ENCODE results near the gene CXCL16. TPM values are rescaled to one million over a fixed set of nuclear protein-coding genes. Genes with fewer than 3 reads are reported as not detected.
"Not testable (repeated sequence)": the region's sequence is repeated elsewhere in the genome, so short reads cannot be mapped to it uniquely, and the experiment has no call there.

CXCL16 gene
- total RNA-seq, 1 donor from 2014 or later: not detected

- Mint-ChIP-seq H3K4me3 (ENCODE audit: unreplicated experiment) (no peak overlapping the region), H3K27me3 (ENCODE audit: unreplicated experiment) (peaks cover 2% of the 10 kb centered on the region), H3K9me3 (ENCODE audit: unreplicated experiment) (no peaks in the 10 kb centered on the region), H3K4me1 (ENCODE audit: low read depth, unreplicated experiment) (no peaks in the 10 kb centered on the region), H3K27ac (ENCODE audit: unreplicated experiment) (no peak overlapping the region), H3K36me3 (ENCODE audit: unreplicated experiment) (no peaks in the 10 kb centered on the region)
- no peak for TF ChIP-seq CTCF (IDR thresholded peaks at IDR 0.05; ENCODE audit: partially characterized antibody, unreplicated experiment)
- DNase-seq: no peak
Observed at GRCh38 chr17:4696437-4696805, 43.3 kb downstream of the CXCL16 start.

DNA sequence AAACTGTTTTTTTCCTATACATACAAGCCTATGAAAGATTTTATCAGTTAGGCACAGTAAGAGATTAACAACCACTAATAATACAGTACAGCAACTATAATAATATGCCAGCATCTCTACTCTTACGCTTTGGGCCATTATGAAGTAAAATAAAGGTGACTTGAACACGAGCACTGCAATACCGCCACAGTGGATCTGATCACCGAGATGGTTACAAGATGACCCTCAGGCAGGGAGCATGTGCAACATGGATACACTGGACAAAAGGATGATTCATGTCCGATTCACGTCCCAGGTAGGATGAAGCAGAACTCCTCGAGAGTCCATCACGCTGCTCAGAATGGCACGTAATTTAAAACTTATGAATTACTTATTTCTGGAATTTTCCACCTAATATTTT lies 46.3 kb downstream of the CXCL16 start:
- Mint-ChIP-seq H3K27me3 (ENCODE audit: unreplicated experiment) (peaks cover 4% of the 10 kb centered on the region), H3K4me1 (ENCODE audit: low read depth, unreplicated experiment) (no peaks in the 10 kb centered on the region), H3K27ac (ENCODE audit: unreplicated experiment) (no peak overlapping the region), H3K4me3 (ENCODE audit: unreplicated experiment) (no peak overlapping the region), H3K9me3 (ENCODE audit: unreplicated experiment) (no peaks in the 10 kb centered on the region), H3K36me3 (ENCODE audit: unreplicated experiment) (peaks cover 10% of the 10 kb centered on the region)
- no peak for TF ChIP-seq CTCF (IDR thresholded peaks at IDR 0.05; ENCODE audit: partially characterized antibody, unreplicated experiment)
- DNase-seq: no peak

GRCh38 chr17:4691686-4692085 lies 48.0 kb downstream of the CXCL16 start:
- Mint-ChIP-seq H3K36me3 (ENCODE audit: unreplicated experiment) (peaks cover 18% of the 10 kb centered on the region), H3K9me3 (ENCODE audit: unreplicated experiment) (peaks cover 2% of the 10 kb centered on the region), H3K27ac (ENCODE audit: unreplicated experiment) (no peak overlapping the region), H3K27me3 (ENCODE audit: unreplicated experiment) (peaks cover 2% of the 10 kb centered on the region), H3K4me1 (ENCODE audit: low read depth, unreplicated experiment) (peaks cover 3% of the 10 kb centered on the region), H3K4me3 (ENCODE audit: unreplicated experiment) (no peak overlapping the region)
- DNase-seq: no peak
- no peak for TF ChIP-seq CTCF (IDR thresholded peaks at IDR 0.05; ENCODE audit: partially characterized antibody, unreplicated experiment)

GRCh38 chr17:4690745-4691144 lies 49.0 kb downstream of the CXCL16 start:
- Mint-ChIP-seq H3K36me3 (ENCODE audit: unreplicated experiment) (peaks cover 18% of the 10 kb centered on the region), H3K4me3 (ENCODE audit: unreplicated experiment) (no peak overlapping the region), H3K9me3 (ENCODE audit: unreplicated experiment) (peaks cover 2% of the 10 kb centered on the region), H3K27ac (ENCODE audit: unreplicated experiment) (no peak overlapping the region), H3K4me1 (ENCODE audit: low read depth, unreplicated experiment) (peaks cover 3% of the 10 kb centered on the region), H3K27me3 (ENCODE audit: unreplicated experiment) (peaks cover 2% of the 10 kb centered on the region)
- DNase-seq: no peak
- no peak for TF ChIP-seq CTCF (IDR thresholded peaks at IDR 0.05; ENCODE audit: partially characterized antibody, unreplicated experiment)

DNA sequence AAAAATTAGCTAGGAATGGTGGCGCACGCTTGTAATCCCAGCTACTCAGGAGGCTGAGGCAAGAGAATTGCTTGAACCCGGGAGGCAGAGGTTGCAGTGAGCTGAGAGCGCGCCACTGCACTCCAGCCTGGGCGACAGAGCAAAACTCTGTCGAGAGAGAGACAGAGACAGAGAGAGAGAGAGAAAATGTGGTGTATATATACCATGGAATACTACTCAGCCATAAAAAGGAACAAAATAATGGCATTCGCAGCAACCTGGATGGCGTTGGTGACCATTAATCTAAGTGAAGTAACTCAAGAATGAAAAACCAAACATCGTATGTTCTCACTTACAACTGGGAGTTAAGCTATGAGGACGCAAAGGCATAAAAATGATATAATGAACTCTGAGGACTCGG lies 49.9 kb downstream of the CXCL16 start:
- H3K27me3 Mint-ChIP-seq (ENCODE audit: unreplicated experiment); H3K27ac Mint-ChIP-seq (ENCODE audit: unreplicated experiment); H3K4me3 Mint-ChIP-seq (ENCODE audit: unreplicated experiment); DNase-seq; H3K9me3 Mint-ChIP-seq (ENCODE audit: unreplicated experiment); H3K4me1 Mint-ChIP-seq (ENCODE audit: low read depth, unreplicated experiment): not testable (repeated sequence)
- H3K36me3 Mint-ChIP-seq (ENCODE audit: unreplicated experiment): peaks cover 18% of the 10 kb centered on the region

DNA sequence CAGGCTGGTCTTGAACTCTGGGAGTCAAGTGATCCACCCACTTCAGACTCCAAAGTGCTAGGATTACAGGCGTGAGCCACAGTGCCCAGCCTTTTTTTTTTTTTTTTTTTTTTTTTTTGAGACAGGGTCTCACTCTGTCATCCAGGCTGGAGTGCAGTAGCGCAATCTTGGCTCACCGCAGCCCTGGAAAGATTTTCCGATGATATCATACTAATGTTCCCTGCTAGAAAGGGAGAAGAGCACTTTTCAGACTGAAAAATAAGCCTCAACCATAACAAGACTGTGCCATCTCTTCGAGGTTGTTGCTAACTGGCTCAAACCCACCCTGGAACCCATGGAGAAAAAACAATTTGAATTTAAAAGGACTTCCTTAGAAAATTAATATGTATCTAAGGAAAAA lies 56.0 kb downstream of the CXCL16 start:
- H3K27me3 Mint-ChIP-seq (ENCODE audit: unreplicated experiment); H3K9me3 Mint-ChIP-seq (ENCODE audit: unreplicated experiment); DNase-seq; H3K4me3 Mint-ChIP-seq (ENCODE audit: unreplicated experiment); H3K27ac Mint-ChIP-seq (ENCODE audit: unreplicated experiment); H3K4me1 Mint-ChIP-seq (ENCODE audit: low read depth, unreplicated experiment): not testable (repeated sequence)
- peaks cover 11% of the 10 kb centered on the region for H3K36me3 Mint-ChIP-seq (ENCODE audit: unreplicated experiment)

Other genes starting within 250 kb of the CXCL16 start
- 73.0 TPM for gene SPNS2, start 241.0 kb downstream of the CXCL16 start, total RNA-seq (ENCODE audit: unreplicated experiment)
- 44.8 TPM for gene MYBBP1A, start 184.5 kb downstream of the CXCL16 start, total RNA-seq (ENCODE audit: unreplicated experiment)
- not detected for gene GGT6, start 179.4 kb downstream of the CXCL16 start, total RNA-seq (ENCODE audit: unreplicated experiment)
- gene SMTNL2, start 155.4 kb downstream of the CXCL16 start, total RNA-seq (ENCODE audit: unreplicated experiment): 22.0 TPM
- not detected for gene ALOX15, start 98.2 kb downstream of the CXCL16 start, total RNA-seq (ENCODE audit: unreplicated experiment)
- gene PELP1, start 35.8 kb downstream of the CXCL16 start, total RNA-seq (ENCODE audit: unreplicated experiment): 63.7 TPM
- gene ARRB2, start 29.3 kb downstream of the CXCL16 start, total RNA-seq (ENCODE audit: unreplicated experiment): 106 TPM
- 12.5 TPM for gene MED11, start 8.5 kb downstream of the CXCL16 start, total RNA-seq (ENCODE audit: unreplicated experiment)
- not detected for gene ZMYND15, start 95 bp downstream of the CXCL16 start, total RNA-seq (ENCODE audit: unreplicated experiment)
- not detected for gene TM4SF5, start 32.0 kb upstream of the CXCL16 start, total RNA-seq (ENCODE audit: unreplicated experiment)
- 2.5 TPM for gene VMO1, start 46.4 kb upstream of the CXCL16 start, total RNA-seq (ENCODE audit: unreplicated experiment)
- not detected for gene GLTPD2, start 49.0 kb upstream of the CXCL16 start, total RNA-seq (ENCODE audit: unreplicated experiment)
- gene PSMB6, start 56.2 kb upstream of the CXCL16 start, total RNA-seq (ENCODE audit: unreplicated experiment): 128 TPM
- gene PLD2, start 67.2 kb upstream of the CXCL16 start, total RNA-seq (ENCODE audit: unreplicated experiment): 61.4 TPM
- 130 TPM for gene MINK1, start 93.4 kb upstream of the CXCL16 start, total RNA-seq (ENCODE audit: unreplicated experiment)
- 11.1 TPM for gene C17orf107, start 159.6 kb upstream of the CXCL16 start, total RNA-seq (ENCODE audit: unreplicated experiment)
- 0.69 TPM for gene CHRNE, start 163.2 kb upstream of the CXCL16 start, total RNA-seq (ENCODE audit: unreplicated experiment)
- 0.47 TPM for gene GP1BA, start 192.3 kb upstream of the CXCL16 start, total RNA-seq (ENCODE audit: unreplicated experiment)
- gene SLC25A11, start 200.1 kb upstream of the CXCL16 start, total RNA-seq (ENCODE audit: unreplicated experiment): 72.2 TPM
- gene RNF167, start 200.3 kb upstream of the CXCL16 start, total RNA-seq (ENCODE audit: unreplicated experiment): 96.1 TPM
- 356 TPM for gene PFN1, start 208.6 kb upstream of the CXCL16 start, total RNA-seq (ENCODE audit: unreplicated experiment)
- 62.1 TPM for gene ENO3, start 211.2 kb upstream of the CXCL16 start, total RNA-seq (ENCODE audit: unreplicated experiment)
- 69.6 TPM for gene SPAG7, start 227.9 kb upstream of the CXCL16 start, total RNA-seq (ENCODE audit: unreplicated experiment)
- gene CAMTA2, start 247.7 kb upstream of the CXCL16 start, total RNA-seq (ENCODE audit: unreplicated experiment): 61.4 TPM